Measurements from ENCODE around the gene XYLT1.
"Not testable (repeated sequence)": the region's sequence is repeated elsewhere in the genome, so short reads cannot be mapped to it uniquely, and the experiment has no call there.

XYLT1 gene

GRCh38 chr16:17488506-17488905 lies 17.7 kb upstream of the XYLT1 start:
- no peak for DNase-seq

GRCh38 chr16:17483351-17483750 lies 12.6 kb upstream of the XYLT1 start:
- no peak for DNase-seq

- not testable (repeated sequence) for DNase-seq
Observed at GRCh38 chr16:17482341-17482740, 11.6 kb upstream of the XYLT1 start.

GRCh38 chr16:17481736-17482135 lies 11.0 kb upstream of the XYLT1 start:
- no peak for DNase-seq

GRCh38 chr16:17477260-17477545 lies 6.4 kb upstream of the XYLT1 start:
- not testable (repeated sequence) for DNase-seq

GRCh38 chr16:17476414-17477259 lies 5.9 kb upstream of the XYLT1 start:
- DNase-seq: no peak

GRCh38 chr16:17475104-17475503 lies 4.3 kb upstream of the XYLT1 start:
- no peak for DNase-seq

- DNase-seq: no peak
Observed at GRCh38 chr16:17474572-17474971, 3.8 kb upstream of the XYLT1 start.

- no peak for DNase-seq
Observed at GRCh38 chr16:17474037-17474436, 3.3 kb upstream of the XYLT1 start.

GRCh38 chr16:17471719-17472461 lies 1.1 kb upstream of the XYLT1 start:
- DNase-seq: no peak

GRCh38 chr16:17470182-17470907 lies 415 bp downstream of the XYLT1 start:
- peak; percentile 63 for DNase-seq

GRCh38 chr16:17469741-17470181 lies 999 bp downstream of the XYLT1 start:
- DNase-seq: no peak

GRCh38 chr16:17469011-17469740 lies 1.6 kb downstream of the XYLT1 start:
- DNase-seq: no peak

- DNase-seq: no peak
Observed at GRCh38 chr16:17468611-17469010, 2.1 kb downstream of the XYLT1 start.

GRCh38 chr16:17467923-17468540 lies 2.7 kb downstream of the XYLT1 start:
- no peak for DNase-seq

- DNase-seq: no peak
Observed at GRCh38 chr16:17466876-17467275, 3.9 kb downstream of the XYLT1 start.

GRCh38 chr16:17465460-17465859 lies 5.3 kb downstream of the XYLT1 start:
- DNase-seq: no peak

- no peak for DNase-seq
Observed at GRCh38 chr16:17463335-17463734, 7.4 kb downstream of the XYLT1 start.

- DNase-seq: no peak
Observed at GRCh38 chr16:17461951-17462729, 8.6 kb downstream of the XYLT1 start.

- no peak for DNase-seq
Observed at GRCh38 chr16:17460890-17461289, 9.9 kb downstream of the XYLT1 start.

GRCh38 chr16:17459903-17460521 lies 10.7 kb downstream of the XYLT1 start:
- DNase-seq: no peak
